Thoracic aorta (tissue), 2 donors: Measurements from ENCODE around the gene CAMK2B. TPM values are rescaled to one million over a fixed set of nuclear protein-coding genes. Genes with fewer than 3 reads are reported as not detected.

Source experiments
- ATAC-seq: fragments of 150-250 bp; one replicate; pipeline ENCODE4 v1.8.0; 2017; ENCODE audit warnings: low read depth; ENCODE audit not compliant: insufficient number of reproducible peaks, low FRiP score
- DNase-seq: peaks from one replicate; pipeline ENCODE4 v3.0.0-alpha.2; 2020; ENCODE audit warnings: low spot score
- H3K27ac ChIP-seq, 2 donors: fragments of 200-600 bp; sonication (generic); 1 replicate in 1 of 2; 2 replicates in 1 of 2; pipeline ENCODE4 v1.5.1; 2016; ENCODE audit warnings: mild to moderate bottlenecking in 2 of 2, moderate library complexity in 2 of 2
- H3K27me3 ChIP-seq: fragments of 200-600 bp; sonication (generic); replicated peaks from 2 replicates; pipeline ENCODE4 v1.6.0; 2016; ENCODE audit warnings: mild to moderate bottlenecking; ENCODE audit not compliant: insufficient read depth
- H3K36me3 ChIP-seq: fragments of 200-600 bp; sonication (generic); one replicate; pipeline ENCODE4 v1.5.1; 2016
- H3K4me1 ChIP-seq, 2 donors: fragments of 200-600 bp; sonication (generic); 1 replicate in 1 of 2; 2 replicates in 1 of 2; pipeline versions ENCODE4 v1.5.1 to v1.6.0; 2016; ENCODE audit warnings: low read depth in 2 of 2, mild to moderate bottlenecking in 1 of 2; ENCODE audit not compliant: control insufficient read depth in 1 of 2
- H3K4me3 ChIP-seq: fragments of 200-600 bp; sonication (generic); 2 replicates; pipeline ENCODE4 v1.5.1; 2016; ENCODE audit warnings: mild to moderate bottlenecking
- H3K9me3 ChIP-seq: fragments of 200-600 bp; sonication (generic); 2 replicates; pipeline ENCODE4 v1.5.1; 2016
- total RNA-seq, 2 donors: library from RNA; depleted of rRNA; stranded (reverse); fragments of >200 nt; gene quantifications; one replicate each; pipeline versions ENCODE4 v1.1.0 to v1.2.3, GENCODE V29; 2016
- TF ChIP-seq, protein P1 (sequence below): fragments of 200-600 bp; sonication (generic); IDR thresholded peaks from one replicate; pipeline ENCODE4 v1.5.1; 2019; ENCODE audit warnings: antibody characterized with exemption

Gene CAMK2B
- total RNA-seq, 2 donors from 2014 or later = 1.5 to 2.8 TPM

DNA sequence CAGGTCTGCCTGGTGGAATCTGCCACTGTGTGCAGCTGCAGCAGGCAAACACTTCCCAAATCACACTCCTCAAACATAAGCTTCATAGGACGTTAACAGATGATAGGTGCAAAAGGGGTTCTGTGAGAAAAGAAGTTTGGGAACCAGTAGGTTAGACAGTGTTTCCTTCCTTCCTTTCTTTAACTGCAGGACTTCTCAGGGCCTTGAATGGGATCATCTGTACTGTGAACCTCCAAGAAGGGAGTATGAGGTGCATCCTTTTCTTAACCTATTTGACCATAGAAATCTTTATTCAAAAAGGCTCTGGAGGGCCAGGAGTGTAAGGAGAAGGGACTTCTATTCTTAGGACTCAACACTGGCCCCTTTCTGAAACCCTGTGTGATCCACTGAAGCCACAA is 33.0 kb downstream of the CAMK2B start:
- no peaks in the 10 kb centered on the region for H3K36me3 ChIP-seq
- TF ChIP-seq, protein P1, sequence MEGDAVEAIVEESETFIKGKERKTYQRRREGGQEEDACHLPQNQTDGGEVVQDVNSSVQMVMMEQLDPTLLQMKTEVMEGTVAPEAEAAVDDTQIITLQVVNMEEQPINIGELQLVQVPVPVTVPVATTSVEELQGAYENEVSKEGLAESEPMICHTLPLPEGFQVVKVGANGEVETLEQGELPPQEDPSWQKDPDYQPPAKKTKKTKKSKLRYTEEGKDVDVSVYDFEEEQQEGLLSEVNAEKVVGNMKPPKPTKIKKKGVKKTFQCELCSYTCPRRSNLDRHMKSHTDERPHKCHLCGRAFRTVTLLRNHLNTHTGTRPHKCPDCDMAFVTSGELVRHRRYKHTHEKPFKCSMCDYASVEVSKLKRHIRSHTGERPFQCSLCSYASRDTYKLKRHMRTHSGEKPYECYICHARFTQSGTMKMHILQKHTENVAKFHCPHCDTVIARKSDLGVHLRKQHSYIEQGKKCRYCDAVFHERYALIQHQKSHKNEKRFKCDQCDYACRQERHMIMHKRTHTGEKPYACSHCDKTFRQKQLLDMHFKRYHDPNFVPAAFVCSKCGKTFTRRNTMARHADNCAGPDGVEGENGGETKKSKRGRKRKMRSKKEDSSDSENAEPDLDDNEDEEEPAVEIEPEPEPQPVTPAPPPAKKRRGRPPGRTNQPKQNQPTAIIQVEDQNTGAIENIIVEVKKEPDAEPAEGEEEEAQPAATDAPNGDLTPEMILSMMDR = no peak
- H3K9me3 ChIP-seq = no peaks in the 10 kb centered on the region
- no peaks in the 10 kb centered on the region for H3K27me3 ChIP-seq
- no peak overlapping the region for H3K4me3 ChIP-seq
- no peak for DNase-seq
- no peak overlapping the region for H3K27ac ChIP-seq
- ATAC-seq = no peak
- peaks cover 0 to 9% of the 10 kb centered on the region in 2 donors for H3K4me1 ChIP-seq

DNA sequence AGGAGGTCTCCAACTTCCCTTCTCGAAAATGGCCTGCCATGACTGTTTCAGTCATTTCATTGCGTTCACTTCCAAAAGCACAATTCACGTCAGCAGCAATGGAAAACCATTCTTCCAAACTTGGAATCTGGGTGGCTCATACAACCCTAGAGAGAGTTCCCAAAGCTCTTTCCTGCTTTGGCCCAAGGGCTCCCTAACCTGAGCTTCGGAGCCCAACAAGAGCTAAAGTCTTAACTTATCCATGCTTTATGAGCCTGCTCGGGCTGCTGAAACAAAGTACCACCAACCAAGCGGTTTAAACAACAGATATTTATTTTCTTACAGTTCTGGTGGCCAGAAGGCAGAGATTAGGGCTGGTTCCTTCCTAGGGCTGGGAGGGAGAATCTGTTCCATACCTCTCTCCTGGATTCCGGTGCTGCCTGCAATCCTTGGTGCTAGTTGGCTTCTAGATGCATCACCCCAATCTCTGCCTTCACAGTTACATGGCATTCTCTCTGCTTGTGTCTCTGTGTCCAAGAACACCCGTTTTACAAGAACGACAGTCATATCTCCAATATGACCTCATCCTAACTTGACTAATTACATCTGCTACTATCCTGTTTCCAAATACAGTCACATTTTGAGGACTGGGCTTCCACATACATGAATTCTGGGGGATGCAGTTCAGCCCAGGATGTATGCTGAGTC is 33.5 kb downstream of the CAMK2B start:
- no peak for DNase-seq

DNA sequence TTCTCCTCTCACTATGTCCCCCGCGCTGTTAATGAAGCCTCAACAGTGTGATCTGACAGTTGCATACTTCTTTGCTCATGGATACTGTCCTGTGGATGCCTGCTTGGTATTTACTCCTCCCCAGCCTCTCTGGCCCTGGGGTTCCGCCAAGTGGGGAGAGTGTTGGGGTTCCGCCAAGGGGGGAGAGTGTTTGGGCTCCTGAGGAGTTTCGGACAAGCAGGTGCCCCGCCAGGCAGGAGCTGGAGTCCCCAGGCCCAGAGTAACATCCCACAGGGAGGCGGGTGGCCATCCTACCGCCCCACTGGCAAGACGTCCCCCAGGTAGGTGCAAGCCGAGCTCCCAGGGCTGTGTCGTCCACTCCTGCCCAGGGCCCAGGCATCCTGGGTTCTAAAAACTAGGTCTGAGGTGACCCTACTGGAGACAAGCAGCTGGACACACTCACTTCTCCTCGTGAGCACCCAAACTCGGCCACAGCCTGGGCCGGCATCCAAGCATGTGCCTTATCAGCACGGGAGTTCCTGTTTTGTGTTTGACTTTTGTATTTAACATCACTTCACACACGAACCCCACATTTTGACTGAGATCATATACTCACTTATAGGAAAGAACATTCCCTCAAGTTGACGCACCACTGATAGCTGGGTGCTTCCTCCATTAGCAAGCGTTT is 34.2 kb downstream of the CAMK2B start:
- peak overlapping the region in 1 of 2 donors; percentile 26 for H3K27ac ChIP-seq
- ATAC-seq (peak; percentile 44), DNase-seq (peak; percentile 1)
- H3K4me1 ChIP-seq = peaks cover 0 to 9% of the 10 kb centered on the region in 2 donors
- no peaks in the 10 kb centered on the region for H3K27me3 ChIP-seq
- TF ChIP-seq, protein P1 = no peak
- no peaks in the 10 kb centered on the region for H3K36me3 ChIP-seq
- no peak overlapping the region for H3K4me3 ChIP-seq
- H3K9me3 ChIP-seq = no peaks in the 10 kb centered on the region

More for the DNA sequence above, 33.5 kb downstream of the CAMK2B start:
- Histone ChIP-seq H3K36me3 (no peaks in the 10 kb centered on the region), H3K9me3 (no peaks in the 10 kb centered on the region), H3K27me3 (no peaks in the 10 kb centered on the region), H3K4me1 (peaks cover 0 to 9% of the 10 kb centered on the region in 2 donors), H3K4me3 (no peak overlapping the region), H3K27ac (peak overlapping the region in 1 of 2 donors; percentile 26)
- ATAC-seq = no peak
- TF ChIP-seq, protein P1 = no peak

DNA sequence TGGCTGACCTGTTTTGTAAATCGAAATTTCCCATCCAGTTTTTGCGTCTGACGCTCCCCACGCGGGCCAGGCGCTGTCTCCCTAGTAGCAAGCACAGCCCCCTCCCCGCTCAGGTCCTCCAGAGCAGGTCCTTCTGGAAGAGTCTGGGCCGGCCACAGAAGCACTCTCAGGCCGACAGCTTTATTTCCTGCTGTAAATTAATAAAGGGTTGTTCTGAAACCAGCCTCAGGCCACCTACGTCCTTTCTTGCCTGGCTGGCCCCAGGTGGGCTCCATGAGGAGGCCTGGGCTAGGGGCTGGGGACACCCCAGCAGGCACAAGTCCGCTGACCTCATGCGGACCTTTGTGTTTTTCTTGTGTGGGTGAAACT is 35.2 kb downstream of the CAMK2B start:
- Histone ChIP-seq H3K27ac (no peak overlapping the region), H3K4me1 (peaks cover 0 to 9% of the 10 kb centered on the region in 2 donors), H3K27me3 (no peaks in the 10 kb centered on the region), H3K9me3 (no peaks in the 10 kb centered on the region), H3K4me3 (no peak overlapping the region), H3K36me3 (no peaks in the 10 kb centered on the region)
- DNase-seq (no peak), ATAC-seq (no peak)
- TF ChIP-seq, protein P1 = no peak

DNA sequence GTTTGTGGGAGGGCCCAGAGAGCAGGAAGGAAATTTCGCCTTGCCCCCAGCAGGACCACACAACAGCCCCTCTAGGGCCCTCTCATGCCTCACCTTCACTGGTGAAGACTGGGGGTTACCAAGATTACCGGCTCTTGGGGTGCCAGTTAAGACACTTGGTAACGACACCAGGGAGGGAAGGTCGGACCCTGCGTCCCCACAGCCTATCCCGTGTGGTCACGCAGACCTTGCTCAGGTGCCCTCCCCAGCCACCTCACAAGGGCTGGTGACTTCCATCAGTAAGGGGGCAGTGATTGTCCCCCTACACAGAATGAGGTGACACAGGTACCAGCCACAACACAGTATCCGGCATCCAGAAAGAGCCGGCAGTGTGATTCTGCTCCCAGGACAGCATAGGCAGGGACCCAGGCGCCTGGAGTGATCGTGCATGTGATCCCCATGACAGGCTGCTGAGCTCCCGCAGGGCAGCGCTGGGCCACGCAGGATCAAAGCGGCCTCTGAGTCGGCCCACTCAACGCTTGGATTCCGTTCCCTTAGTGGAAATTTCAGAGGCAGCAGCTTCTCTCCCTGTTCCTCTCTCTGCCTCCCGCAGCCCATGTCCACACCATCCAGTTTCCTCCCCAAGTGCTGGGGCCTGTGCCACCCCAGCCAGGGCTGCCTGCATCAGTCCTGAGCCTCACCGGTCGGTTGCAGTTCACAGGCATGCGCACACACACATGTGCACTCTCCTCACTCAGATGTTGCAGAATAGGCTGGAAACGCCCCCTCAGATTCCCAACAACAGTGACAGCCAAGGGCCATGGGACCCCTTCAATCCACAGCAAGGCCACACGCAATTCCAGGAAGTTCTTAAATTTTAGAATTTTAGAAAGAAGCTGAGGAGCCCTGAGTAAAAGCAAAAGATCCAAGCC is 35.8 kb downstream of the CAMK2B start:
- Histone ChIP-seq H3K27me3 (no peaks in the 10 kb centered on the region), H3K9me3 (no peaks in the 10 kb centered on the region), H3K36me3 (no peaks in the 10 kb centered on the region), H3K4me3 (no peak overlapping the region), H3K27ac (no peak overlapping the region), H3K4me1 (peaks cover 0 to 9% of the 10 kb centered on the region in 2 donors)
- ATAC-seq = no peak
- DNase-seq = peak; percentile 1
- TF ChIP-seq, protein P1 = no peak
